IPS DF 4.7 (cell line): Measurements from ENCODE around the gene SCAI.
"Not testable (repeated sequence)": the region's sequence is repeated elsewhere in the genome, so short reads cannot be mapped to it uniquely, and the experiment has no call there.

Source experiments
- DNase-seq: peaks from one replicate; pipeline ENCODE4 v3.0.0-alpha.2; 2013; ENCODE audit warnings: low spot score; ENCODE audit errors: extremely low read depth

The SCAI gene

DNA sequence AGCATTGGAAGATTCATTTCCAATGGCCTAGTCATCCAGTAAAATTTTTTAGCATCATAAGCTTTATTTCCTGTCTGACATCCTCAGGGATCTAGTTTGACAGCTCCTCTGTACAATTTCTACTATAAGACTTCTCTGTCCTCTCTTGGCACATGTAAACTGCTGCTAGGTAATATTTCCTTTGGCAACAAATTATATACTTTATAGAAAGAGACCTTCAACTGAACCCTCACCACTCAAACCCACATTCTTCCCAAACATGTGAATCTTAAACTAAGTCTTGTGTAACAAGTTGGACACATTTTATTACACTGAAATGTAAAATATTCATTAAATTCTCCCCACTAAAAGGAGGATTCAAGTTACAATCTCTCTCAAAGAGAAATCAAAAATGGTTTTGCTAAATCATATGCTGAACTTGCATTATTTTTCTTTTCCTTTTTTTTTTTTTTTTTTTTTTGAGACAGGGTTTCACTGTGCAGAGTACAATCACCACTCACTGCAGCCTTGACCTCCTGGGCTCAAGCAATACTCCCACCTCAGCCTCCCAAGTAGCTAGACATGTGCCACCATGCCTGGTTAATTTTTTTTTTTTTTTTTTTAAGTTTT, 36.9 kb downstream of the SCAI start:
- no peak for DNase-seq

DNA sequence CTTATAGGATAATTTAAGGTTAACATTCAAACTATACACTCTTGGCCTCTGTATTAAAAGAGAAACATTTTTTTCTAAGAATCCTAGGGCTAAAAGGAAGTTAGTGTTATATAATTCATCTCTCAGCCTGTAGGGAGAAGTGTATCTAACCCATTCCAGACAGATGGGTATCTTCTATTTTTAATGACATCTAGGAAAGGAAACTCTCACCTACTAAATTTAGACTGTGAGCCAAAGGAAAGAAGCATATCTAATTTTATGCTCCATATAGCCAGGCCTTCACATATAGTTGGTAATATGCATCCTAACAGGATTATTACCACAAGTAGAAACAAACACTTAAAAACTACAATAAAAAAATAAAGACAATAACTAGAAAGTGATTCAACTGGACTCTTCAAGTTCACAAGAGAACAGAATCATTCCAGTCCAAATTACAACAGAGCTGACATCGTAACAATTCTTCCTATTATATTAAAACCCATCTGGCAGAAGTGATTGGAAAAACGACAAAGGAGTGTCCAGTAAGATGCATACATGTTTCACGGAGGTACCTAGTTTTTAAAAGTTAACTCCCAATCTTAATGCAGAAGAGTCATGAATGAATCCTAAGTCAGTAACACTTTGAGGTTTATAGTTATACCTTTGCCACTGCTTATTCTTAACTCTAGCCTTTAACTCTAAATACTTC, 39.4 kb downstream of the SCAI start:
- DNase-seq = no peak

DNA sequence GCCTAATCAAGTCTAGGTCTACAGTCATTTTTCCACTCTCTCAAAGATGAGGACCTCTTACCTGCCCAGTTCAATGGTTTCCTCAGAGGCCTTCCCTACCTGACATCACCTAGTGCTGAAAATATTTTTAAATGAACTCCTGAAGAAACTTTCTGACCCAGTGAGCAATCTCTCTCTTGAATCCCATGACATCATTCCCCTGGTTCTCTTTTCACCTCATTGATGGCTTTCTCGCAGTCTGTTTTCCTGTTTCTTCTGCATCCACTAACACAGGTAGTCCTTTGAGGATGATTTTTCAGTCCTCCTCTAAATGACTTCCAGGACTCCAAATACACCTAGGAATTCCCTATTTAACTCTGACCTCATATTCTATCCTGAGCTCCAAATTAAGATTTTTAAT, 40.3 kb downstream of the SCAI start:
- no peak for DNase-seq

DNA sequence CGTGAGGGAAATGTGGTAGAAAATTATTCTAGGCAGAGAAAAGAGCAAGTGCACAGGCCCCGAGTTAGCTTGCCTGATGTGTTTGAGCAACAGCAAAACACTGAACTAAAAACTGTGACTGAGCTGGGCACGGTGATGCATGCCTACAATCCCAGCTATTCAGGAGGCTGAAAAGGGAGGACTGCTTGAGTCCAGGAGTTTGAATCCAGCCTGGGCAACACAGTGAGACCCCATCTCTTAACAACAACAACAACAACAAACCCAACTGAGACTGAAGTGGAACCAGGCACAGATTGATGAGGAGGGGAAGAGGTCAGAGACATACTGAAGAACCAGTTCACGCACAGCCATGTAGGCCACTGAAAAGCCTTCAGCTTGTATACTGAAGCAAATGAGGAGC, 42.5 kb downstream of the SCAI start:
- DNase-seq = no peak

DNA sequence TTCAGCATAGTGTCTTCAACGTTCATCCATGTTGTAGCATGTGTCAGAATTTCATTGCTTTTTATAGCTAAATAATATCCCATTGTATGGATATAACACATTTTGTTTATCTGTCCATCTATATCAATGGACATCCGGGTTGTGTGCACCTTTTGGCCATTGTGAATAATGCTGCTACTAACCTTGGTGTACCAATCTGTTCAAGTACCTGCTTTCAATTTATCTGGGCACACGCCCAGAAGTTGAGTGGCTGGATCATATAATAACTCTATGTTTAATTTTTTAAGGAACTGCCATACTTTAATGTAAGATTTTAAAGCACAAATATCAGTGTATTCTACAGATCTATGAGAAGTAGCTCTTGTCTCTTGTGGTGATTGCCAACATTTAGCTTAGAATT, 43.5 kb downstream of the SCAI start:
- no peak for DNase-seq

DNA sequence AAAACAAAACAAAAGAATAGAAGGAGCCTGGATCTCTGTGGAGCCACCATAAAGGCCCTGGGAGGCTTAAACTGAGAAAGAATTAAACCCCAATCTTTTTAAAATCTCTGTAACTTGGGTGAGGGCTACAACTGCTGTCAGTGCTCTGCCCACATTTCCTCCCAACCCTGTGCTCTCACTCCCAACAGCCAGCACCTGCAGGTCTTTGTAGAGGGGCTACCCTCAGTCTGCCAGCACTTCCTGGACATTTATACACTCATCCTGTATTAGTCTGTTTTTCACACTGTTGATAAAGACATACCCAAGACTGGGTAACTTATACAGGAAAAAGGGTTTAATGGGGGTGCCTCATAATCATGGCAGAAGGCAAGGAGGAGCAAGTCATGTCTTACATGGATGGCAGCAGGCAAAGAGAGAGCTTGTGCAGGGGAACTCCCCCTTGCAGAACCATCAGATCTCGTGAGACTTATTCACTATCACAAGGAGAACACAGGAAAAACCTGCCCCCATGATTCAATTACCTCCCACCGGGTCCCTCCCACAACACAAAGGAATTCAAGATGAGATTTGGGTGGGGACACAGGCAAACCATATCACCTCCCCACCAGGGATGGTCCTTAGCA, 47.4 kb downstream of the SCAI start:
- DNase-seq = no peak

DNA sequence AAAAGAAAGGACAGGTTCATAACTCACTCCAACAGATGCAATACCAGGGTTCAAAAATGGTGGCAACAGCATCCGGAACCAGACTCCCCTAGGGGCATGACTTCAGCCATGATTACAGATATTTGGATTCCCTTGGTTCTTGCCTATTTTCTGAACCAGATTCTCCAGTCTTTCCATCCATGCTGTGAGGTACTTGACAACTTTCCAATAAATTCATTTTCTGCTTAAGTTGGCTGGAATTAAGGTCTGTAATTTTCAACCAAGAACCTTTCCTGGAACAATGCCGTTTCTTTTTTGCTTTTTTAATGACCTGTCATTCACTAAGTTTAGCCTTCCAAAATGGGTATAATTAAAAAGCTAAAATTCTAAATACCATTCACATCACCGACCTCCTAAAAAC, 52.2 kb downstream of the SCAI start:
- DNase-seq = no peak

DNA sequence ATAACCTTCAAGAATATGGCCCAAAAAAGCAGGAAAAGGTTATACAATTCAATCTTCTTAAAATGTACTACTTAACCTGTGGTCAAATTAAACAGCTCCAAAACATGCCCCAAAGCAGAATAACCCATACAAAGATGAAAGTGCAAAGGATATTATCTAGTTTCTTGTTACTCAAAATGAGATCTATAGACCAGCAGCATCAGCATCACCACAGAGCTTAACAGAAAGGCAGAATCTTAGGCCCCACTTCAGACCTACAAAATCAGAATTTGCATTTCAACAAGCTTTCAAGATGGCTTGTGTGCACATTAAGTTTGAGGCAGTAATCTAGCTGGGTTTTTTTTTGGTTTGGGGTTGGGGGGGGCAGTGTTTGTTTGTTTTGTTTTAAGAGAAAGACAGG, 54.0 kb downstream of the SCAI start:
- no peak for DNase-seq

DNA sequence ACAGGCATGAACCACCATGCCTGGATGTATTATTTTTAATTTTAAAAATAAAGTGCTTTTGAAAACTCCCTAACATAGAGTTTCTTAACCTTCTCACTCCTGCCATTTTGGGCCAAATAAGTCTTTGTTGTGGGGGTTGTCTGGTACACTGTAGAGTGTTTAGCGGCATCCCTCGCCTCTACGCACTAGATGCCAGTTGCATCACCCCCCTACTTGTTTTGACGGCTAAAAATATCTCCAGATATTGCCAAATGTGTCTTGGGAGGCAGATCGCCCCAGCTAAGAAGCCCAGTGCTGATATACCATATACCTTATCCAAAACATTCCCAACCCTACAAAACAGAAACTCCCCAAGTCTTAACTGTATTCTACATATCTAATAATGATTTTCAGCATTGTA, 54.6 kb downstream of the SCAI start:
- DNase-seq = no peak

DNA sequence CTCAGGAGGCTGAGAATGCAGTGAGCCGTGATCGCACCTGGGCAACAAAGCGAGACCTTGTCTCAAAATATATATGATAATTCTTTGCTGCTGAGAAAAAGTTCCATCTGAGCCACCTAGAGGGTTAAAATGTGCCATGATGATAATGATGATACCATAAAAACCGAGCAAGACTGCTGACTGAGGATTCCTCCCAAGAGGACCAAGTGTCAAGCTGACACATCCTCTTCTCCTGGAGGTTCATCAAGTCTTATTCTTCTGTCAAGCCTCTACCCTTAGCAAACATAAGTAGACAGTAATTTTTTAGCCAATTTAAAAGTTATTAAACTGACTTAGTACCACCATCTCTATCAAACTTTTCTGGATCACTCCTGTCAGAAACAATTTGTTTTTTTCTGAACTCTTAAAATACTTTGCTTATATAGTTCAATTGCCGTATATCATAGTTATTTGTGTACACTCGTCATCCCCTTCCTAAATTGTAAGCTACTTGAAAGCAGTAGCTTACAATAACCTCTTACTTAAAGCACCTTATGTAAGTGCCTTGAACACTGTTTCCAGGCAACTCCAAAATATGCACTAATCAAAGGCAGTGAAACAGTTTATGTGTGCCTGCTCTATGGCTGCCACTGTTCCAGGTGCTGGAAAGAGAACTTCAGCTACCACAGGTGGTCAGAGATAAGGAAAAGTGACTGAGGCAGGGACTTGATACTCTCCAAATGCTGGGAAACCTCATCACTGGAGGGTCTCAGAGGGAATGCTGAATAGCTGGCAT, 57.4 kb downstream of the SCAI start:
- no peak for DNase-seq

DNA sequence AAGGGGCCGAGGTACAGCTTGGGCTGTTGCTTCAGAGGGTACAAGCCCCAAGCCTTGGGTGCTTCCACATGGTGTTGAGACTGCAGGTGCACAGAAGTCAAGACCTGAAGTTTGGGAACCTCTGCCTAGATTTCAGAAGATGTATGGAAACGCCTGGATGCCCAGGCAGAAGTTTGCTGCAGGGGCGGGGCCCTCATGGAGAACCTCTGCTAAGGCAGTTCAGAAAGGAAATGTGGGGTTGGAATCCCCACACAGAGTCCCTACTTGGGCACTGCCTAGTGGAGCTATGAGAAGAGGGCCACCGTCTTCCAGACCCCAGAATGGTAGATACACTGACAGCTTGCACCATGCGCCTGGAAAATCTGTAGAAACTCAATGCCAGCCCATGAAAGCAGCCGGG, 61.1 kb downstream of the SCAI start:
- DNase-seq = not testable (repeated sequence)

DNA sequence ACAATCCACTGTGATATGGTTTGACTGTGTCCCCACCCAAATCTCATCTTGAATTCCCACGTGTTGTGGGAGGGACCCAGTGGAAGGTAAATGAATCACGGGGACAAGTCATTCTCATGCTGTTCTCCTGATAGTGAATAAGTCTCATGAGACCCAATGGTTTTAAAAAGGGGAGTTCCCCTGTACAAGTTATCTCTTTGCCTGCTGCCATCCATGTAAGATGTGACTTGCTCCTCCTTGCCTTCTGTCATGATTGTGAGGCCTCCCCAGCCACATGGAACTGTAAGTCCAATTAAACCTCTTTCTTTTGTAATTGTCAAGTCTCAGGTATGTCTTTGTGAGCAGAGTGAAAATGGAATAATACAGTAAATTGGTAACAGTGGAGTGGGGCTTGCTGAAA, 62.5 kb downstream of the SCAI start:
- not testable (repeated sequence) for DNase-seq

DNA sequence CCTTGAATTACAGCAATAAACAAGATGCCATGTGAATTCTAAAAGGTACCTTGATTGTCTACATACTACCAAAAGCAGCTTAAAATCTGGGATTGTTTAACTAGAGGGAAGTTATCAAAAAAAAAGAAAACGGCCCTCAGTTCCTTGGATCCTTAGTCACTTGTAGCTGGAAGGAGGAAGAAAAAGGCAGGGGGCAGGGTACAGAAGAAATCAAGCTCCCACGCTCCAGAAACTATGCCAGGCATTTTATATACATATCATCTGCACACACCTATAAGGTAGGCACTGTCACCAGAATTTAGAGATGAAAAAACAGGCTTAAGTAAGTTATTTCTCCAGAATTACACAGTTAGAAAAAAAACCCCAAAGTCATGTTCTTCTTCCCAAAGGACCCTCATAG, 63.4 kb downstream of the SCAI start:
- no peak for DNase-seq

DNA sequence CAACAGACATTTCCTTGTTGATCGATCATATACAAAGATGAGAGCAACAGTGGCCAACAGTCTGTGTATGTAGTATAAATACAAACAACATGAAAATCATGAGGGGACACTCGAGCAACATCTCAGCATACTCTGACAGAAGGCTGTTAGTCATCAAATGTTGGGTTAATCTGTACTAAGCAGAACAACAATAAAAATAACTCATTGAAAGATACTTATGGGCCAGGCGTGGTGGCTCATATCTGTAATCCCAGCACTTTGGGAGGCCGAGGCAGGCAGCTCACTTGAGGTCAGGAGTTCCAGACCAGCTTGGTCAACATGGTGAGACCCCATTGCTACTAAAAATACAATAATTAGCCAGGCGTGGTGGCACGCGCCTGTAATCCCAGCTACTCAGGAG, 67.3 kb downstream of the SCAI start:
- DNase-seq = no peak

DNA sequence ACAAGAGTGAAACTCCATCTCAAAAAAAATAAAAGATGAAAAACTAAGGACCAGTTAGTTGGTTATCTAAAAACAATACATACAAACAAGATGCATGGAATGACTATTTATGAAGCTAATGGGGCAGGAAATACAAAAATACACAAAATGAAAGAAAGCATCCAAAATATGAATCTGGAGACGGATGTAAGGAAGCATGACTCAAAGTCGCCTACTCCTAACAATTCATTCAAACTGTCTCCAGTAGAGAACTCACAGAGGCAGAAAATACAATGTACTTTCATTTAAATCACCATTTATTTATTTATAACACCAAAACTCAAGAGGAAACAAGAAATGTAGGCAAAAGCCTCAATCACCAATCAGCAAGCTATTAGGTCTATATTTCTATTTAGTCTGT, 68.4 kb downstream of the SCAI start:
- DNase-seq = no peak

DNA sequence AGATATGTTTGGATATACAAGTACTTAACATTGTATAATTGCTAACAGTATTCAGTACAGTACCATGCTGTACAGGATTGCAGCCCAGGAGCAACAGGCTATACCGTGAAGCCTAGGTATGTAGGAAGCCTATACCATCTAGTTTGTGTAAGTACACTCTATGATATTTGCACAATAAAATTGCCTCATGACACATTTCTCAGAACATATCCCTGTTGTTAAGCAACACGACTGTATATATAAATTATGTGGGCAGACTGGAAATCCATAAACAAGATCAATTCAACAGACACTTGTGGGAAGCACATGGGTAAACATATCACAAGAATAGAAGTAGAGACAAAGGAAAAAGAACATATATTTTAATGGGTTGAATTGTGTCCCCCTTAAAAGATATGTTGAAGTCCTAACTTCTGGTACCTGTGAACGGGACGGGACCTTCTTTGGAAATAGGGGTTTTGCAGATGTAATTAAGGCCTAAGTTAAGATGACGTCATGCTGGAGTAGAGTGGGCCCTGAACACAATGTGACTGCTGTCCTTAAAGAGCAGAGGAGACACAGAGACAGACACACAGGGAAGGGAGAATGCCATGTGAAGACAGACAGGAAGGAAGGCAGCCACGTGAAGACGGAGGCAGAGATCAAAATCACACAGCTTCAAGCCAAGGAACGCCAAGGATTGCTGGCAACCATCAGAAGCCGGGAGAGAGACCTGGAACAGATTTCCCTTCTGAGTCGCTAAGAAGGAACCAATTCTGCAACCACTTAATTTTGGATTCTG, 76.3 kb downstream of the SCAI start:
- no peak for DNase-seq

DNA sequence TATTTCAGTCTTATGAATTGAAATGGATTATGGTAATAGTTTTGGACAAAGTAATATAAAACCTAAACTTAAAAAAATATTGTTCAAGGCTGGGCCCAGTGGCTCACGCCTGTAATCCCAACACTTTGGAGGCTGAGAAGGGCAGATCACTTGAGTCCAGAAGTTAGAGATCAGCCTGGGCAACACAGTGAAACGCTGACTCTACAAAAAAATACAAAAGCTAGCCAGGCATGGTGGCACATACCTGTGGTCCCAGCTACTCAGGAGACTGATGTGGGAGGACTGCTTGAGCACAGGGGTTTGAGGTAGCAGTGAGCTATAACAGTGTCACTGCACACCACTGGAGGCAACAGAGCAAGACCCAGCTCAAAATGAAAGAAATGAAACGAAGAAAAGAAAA, 81.9 kb downstream of the SCAI start:
- DNase-seq = no peak

DNA sequence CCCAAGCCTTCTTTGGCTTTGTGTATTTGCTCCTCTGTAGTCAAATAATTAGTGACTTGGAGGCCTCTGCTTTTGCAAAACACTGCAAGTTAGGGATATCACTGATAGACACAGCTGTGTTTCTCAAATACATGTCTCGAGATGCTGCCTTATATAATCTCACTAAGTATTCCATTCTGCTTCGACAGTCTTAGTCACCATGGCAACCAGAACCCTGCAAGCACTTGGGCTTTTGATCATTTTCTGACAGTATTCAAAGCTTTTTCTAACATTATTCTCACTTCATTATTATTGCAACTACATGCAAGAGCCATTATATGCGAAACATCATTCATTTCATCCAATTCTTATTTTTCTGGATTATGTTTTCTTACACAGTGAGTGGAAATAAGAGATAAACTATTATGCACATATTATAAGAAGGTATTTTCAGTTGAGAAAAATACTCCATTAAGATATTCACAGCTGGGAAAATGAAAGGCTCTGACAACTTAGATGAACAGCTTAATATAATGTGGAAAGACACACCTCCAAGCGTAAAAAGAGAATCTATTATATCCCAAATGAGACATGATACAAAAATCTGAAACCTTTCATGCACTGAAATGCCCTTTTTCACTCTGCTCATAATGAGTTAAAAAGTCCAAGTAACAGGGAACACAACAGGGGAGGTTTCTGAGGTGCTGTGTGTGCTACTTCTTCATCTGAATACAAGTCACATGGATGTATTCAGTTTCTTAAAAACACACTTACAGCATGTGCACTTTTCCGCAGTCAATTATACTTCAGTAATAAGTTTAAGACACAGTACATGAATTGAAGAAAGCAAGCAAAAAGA, 93.9 kb downstream of the SCAI start:
- DNase-seq = no peak

DNA sequence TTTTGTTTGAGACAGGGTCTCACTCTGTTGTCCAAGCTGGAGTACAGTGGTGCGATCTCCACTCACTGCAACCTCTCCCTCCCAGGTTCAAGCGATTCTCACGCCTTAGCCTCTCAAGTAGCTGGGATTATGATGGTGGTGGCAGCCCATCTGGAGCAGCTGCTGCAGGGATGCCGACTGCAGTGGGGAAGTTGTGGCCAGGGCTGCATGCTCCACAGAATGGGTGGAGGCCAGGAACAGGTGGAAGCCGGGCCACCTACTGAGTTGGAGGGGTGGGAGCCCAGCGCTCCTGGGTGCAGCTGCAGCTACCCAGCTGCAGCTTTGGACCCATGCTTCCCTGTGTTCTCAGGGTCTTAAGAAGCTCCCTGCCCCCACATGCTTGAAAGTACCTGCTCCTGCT, 99.7 kb downstream of the SCAI start:
- no peak for DNase-seq

DNA sequence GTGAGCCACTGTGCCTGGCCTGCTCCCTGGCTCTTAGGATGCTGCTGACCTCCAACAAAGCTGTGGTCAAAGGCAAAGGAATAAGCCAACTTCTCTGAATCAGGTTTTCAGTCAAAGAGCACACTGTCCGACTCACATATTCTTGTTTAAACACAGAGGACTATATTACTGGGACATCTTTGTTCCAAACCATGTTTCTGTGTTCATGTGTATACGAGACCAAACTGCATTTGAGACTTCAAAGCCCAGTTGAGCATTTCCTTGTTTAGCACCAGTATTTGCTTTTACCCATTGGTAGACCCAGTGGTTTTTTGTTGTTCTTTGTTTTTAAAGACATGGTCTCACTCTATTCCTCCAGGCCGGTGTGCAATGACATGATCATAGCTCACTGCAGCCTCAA, 100.2 kb downstream of the SCAI start:
- DNase-seq = no peak

DNA sequence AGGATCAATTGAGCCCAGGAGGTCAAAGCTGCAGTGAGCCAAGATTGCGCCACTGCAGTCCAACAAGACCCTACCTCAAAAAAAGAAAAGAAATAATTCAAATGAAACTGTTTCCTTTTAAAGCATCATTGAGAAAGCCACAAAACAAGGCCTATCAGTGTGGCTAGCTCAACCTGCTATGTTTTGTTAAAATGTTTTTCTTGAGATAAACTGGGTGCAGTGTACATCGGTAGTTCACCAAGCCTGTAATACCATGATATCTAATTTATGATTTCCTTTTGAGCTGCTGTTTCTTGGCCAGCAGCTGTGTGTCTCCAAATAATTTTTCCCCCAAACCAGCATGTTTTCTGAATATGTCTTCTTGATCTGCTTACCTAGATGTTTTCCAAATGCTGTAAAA, 105.2 kb downstream of the SCAI start:
- no peak for DNase-seq
